HepG2 (cell line): ENCODE data around the gene CAPN12. TPM values are rescaled to one million over a fixed set of nuclear protein-coding genes. Genes with fewer than 3 reads are reported as not detected.
A peak's percentile ranks its signal among the peaks of the same experiment; 100 is the strongest.

Source experiments
- ATAC-seq: fragments of 200-7000 bp; cut with Tn5 transposase; 3 replicates; pipeline ENCODE4 v1.9.1; 2020; ENCODE audit warnings: mild to moderate bottlenecking, moderate library complexity
- BruUV-seq: library from RNA; stranded (reverse); fragments of 400-500 nt; replicated peaks from 2 replicates; lab custom pipeline; 2021; lab: Mats Ljungman, UMichigan
- CTCF ChIA-PET: fragments of 300-600 bp; formaldehyde crosslinking; extraction: SDS; loops from one replicate; lab custom pipeline; 2021; ENCODE audit warnings: low total read pairs, inconsistent platforms, low intra/inter-chr PET ratio; lab: Yijun Ruan, JAX
- POLR2A ChIA-PET: fragments of 350-600 bp; sonication (Branson Sonifier 250); formaldehyde crosslinking; loops from one replicate; lab custom pipeline; 2020; ENCODE audit warnings: antibody characterized with exemption, inconsistent platforms; lab: Yijun Ruan, JAX
- DNase-seq: peaks from one replicate; pipeline ENCODE4 v3.0.0-alpha.2; 2015; ENCODE audit warnings: low spot score
- FAIRE-seq: peaks from 3 replicates; lab custom pipeline; 2011; peaks lifted over from hg19 to GRCh38; lab: Jason Lieb, UNC
- H2AFZ ChIP-seq: one replicate; pipeline ENCODE4 v1.6.1; 2011; ENCODE audit warnings: low read length, inconsistent platforms
- H3K27ac ChIP-seq: fragments of 300-600 bp; 3 replicates; pipeline ENCODE4 v1.8.0; 2011; ENCODE audit warnings: mixed run types, mild to moderate bottlenecking, mixed read lengths, low read length, inconsistent platforms; ENCODE audit not compliant: insufficient read depth; ENCODE audit errors: extremely low read length
- H3K27me3 ChIP-seq, 2 experiments: fragments of 200-600 bp in 1 of 2; 2 replicates in 1 of 2; 3 replicates in 1 of 2; pipeline versions ENCODE4 v1.6.0 to v1.8.0; 2011; ENCODE audit warnings: low read length in 2 of 2, mild to moderate bottlenecking in 2 of 2, moderate library complexity in 2 of 2, inconsistent platforms in 1 of 2; ENCODE audit not compliant: insufficient read depth in 2 of 2, control insufficient read depth in 1 of 2
- H3K36me3 ChIP-seq, 2 experiments: fragments of 200-600 bp in 1 of 2; replicated peaks in 1 of 2; 2 replicates in 1 of 2; 3 replicates in 1 of 2; pipeline versions ENCODE4 v1.5.1 to v1.8.0; 2011; ENCODE audit warnings: low read length in 2 of 2, inconsistent platforms in 1 of 2; ENCODE audit not compliant: insufficient read depth in 2 of 2, control insufficient read depth in 1 of 2
- H3K4me1 ChIP-seq: 2 replicates; pipeline ENCODE4 v1.5.1; 2012; ENCODE audit warnings: low read length, inconsistent platforms; ENCODE audit not compliant: insufficient read depth
- H3K4me2 ChIP-seq: 2 replicates; pipeline ENCODE4 v1.6.0; 2011; ENCODE audit warnings: low read depth, low read length, inconsistent platforms
- H3K4me3 ChIP-seq, 3 experiments: fragments of 200-600 bp in 1 of 3; sonication (generic), shearing (Covaris generic) in 1 of 3; replicated peaks in 1 of 3; 2 replicates each; pipeline ENCODE4 v1.5.1; 2011 to 2016; ENCODE audit warnings: low read length in 3 of 3, inconsistent platforms in 2 of 3, low read depth in 2 of 3, mild to moderate bottlenecking in 2 of 3, control low read depth in 1 of 3, mixed read lengths in 1 of 3; ENCODE audit not compliant: insufficient read depth in 1 of 3
- H3K79me2 ChIP-seq: one replicate; pipeline ENCODE4 v1.6.1; 2011; ENCODE audit warnings: low read length, inconsistent platforms; ENCODE audit not compliant: insufficient read depth
- H3K9ac ChIP-seq: 2 replicates; pipeline ENCODE4 v1.6.0; 2011; ENCODE audit warnings: mild to moderate bottlenecking, low read depth, low read length, inconsistent platforms; ENCODE audit not compliant: insufficient read depth
- H3K9me3 ChIP-seq: 2 replicates; pipeline ENCODE4 v1.5.1; 2012; ENCODE audit warnings: mild to moderate bottlenecking, low read length
- H4K20me1 ChIP-seq: 2 replicates; pipeline ENCODE4 v1.6.0; 2011; ENCODE audit warnings: inconsistent platforms, mild to moderate bottlenecking, low read length, moderate library complexity; ENCODE audit not compliant: insufficient read depth
- AGO2 ChIP-seq: fragments of 200-400 bp; formaldehyde crosslinking; optimal IDR thresholded peaks from 2 replicates; pipeline ENCODE3; 2017; ENCODE audit warnings: mild to moderate bottlenecking, low read depth, low read length, moderate library complexity
- HNRNPL ChIP-seq: fragments of 200-400 bp; formaldehyde crosslinking; IDR thresholded peaks from 2 replicates; pipeline ENCODE4 v1.6.1; 2017; ENCODE audit warnings: mild to moderate bottlenecking, low read depth, low read length
- MATR3 ChIP-seq: sonication (generic); formaldehyde crosslinking; IDR thresholded peaks from 2 replicates; pipeline ENCODE4 v1.4.0; 2020; ENCODE audit warnings: missing genetic modification reagents
- POLR2A ChIP-seq, 2 experiments: IDR thresholded peaks; 2 replicates each; pipeline ENCODE4 v1.6.1; 2011; ENCODE audit warnings: low read depth in 2 of 2, low read length in 2 of 2, mild to moderate bottlenecking in 1 of 2, moderate library complexity in 1 of 2; ENCODE audit not compliant: insufficient read depth in 1 of 2
- RAD21 ChIP-seq: fragments of 450-650 bp; formaldehyde crosslinking; IDR thresholded peaks from 2 replicates; pipeline ENCODE4 v1.5.0; 2020; ENCODE audit warnings: mild to moderate bottlenecking
- RBM39 ChIP-seq: fragments of 200-400 bp; formaldehyde crosslinking; IDR thresholded peaks from one replicate; pipeline ENCODE4 v1.6.1; 2018; ENCODE audit warnings: antibody characterized with exemption, mild to moderate bottlenecking, low read depth, low read length; ENCODE audit not compliant: poor library complexity, severe bottlenecking
- ZBTB38 ChIP-seq: sonication (generic); formaldehyde crosslinking; IDR thresholded peaks from 2 replicates; pipeline ENCODE4 v1.5.1; 2020; ENCODE audit warnings: mild to moderate bottlenecking, missing genetic modification reagents
- ZNF557 ChIP-seq: sonication (generic); formaldehyde crosslinking; IDR thresholded peaks from 2 replicates; pipeline ENCODE4 v1.4.0; 2020; ENCODE audit warnings: missing genetic modification reagents
- ZNF691 ChIP-seq: sonication (generic); formaldehyde crosslinking; IDR thresholded peaks from 2 replicates; pipeline ENCODE4 v1.4.0; 2020; ENCODE audit warnings: missing genetic modification reagents, low read depth, mild to moderate bottlenecking, borderline replicate concordance
- whole genome bisulfite sequencing: methylation state at CpG from one replicate; pipeline ENCODE4 v1.1.6; 2017; ENCODE audit warnings: low lambda C conversion rate; 5-methylcytosine and 5-hydroxymethylcytosine counted together
- in situ Hi-C: cut with HindIII; loops from 2 replicates; pipeline ENCODE4 v1.10.0; 2017; ENCODE audit warnings: low pct_unique_long_range_greater_than_20kb; ENCODE audit not compliant: extremely low pct_ligation_motif_present
- intact Hi-C: fragments of 100-400 bp; cut with micrococcal nuclease; formaldehyde crosslinking; loops from one replicate; pipeline ENCODE4 v1.10.0; 2022; ENCODE audit not compliant: unreplicated experiment
- polyA plus RNA-seq, 8 experiments: library from polyadenylated mRNA; depleted of rRNA in 3 of 8; stranded (reverse) in 7 of 8; unstranded in 1 of 8; fragments of >200 nt; fragmentation: Illumina TruSeq in 4 of 8; extraction: Trizol in 4 of 8; gene quantifications; 2 replicates each; pipeline versions ENCODE4 v1.2.1 to v1.2.3, GENCODE V29; 2011 to 2016; ENCODE audit warnings: low read depth in 4 of 8, missing spikeins in 1 of 8, mixed read lengths in 1 of 8; ENCODE audit not compliant: insufficient read depth in 1 of 8
- total RNA-seq, 5 experiments: library from RNA; depleted of rRNA; stranded (reverse); fragments of >200 nt; fragmentation: Illumina TruSeq; extraction: Trizol; gene quantifications; 2 replicates each; pipeline ENCODE4 v1.2.3, GENCODE V29; 2016; ENCODE audit warnings: low read depth in 1 of 5
- TF ChIP-seq, protein P1 (sequence below): sonication (generic); formaldehyde crosslinking; IDR thresholded peaks from 2 replicates; pipeline ENCODE4 v1.4.0; 2020; ENCODE audit warnings: missing genetic modification reagents

Gene CAPN12
- total and polyA plus RNA-seq, 2 of the 13 experiments (the other 11 are each of a cell fraction or from before 2014, with no cell fraction given), result 1.6 to 13.6 TPM

GRCh38 chr19:38728752-38729541 is 15.3 kb downstream of the CAPN12 start:
- ChIA-PET POLR2A (no interaction called here), CTCF (interaction anchor here (1.0 kb wide), 1 partner anchor 190 kb away, joined by 3 read pairs; no protein-coding TSS in a partner anchor)
- H3K9ac ChIP-seq, result no peak overlapping the region
- WGBS, result 98% methylated on average over 18 of the region's 37 CpGs
- no peak overlapping the region for H3K27ac ChIP-seq
- no peaks in the 10 kb centered on the region for H3K9me3 ChIP-seq
- DNase-seq (no peak), FAIRE-seq (no peak), ATAC-seq (peak; percentile 1; the same call in 1 of the 3 replicates)
- no TSS peak for BruUV-seq
- in situ Hi-C loops, result loop anchor here (25.0 kb wide), 1 partner anchor 183 kb away; the partner anchor contains the start of gene CCER2
- no peaks in the 10 kb centered on the region for H3K27me3 ChIP-seq
- intact Hi-C loops, result no loop called here
- H3K4me3 ChIP-seq, result no peak overlapping the region
- H2AFZ ChIP-seq, result no peak overlapping the region
- no peak overlapping the region for H3K4me2 ChIP-seq
- H3K79me2 ChIP-seq, result no peaks in the 10 kb centered on the region
- H3K4me1 ChIP-seq, result peaks cover 7% of the 10 kb centered on the region
- peaks cover 23 to 53% of the 10 kb centered on the region in 2 experiments for H3K36me3 ChIP-seq
- TF ChIP-seq RAD21 (CRISPR knock-in tag) (no peak), ZNF557 (CRISPR knock-in tag) (no peak), AGO2 (peak; percentile 61), ZNF691 (CRISPR knock-in tag) (0 out of 2 replicates have a peak, but pooled peaks have one; percentile 5), HNRNPL (0 out of 2 replicates have a peak, but pooled peaks have one; percentile 19), RBM39 (peak; percentile 14), POLR2A (IDR thresholded peaks at IDR 0.05; ENCODE audit: insufficient read depth in 1 of 2, low read depth in 2 of 2, low read length in 2 of 2) (peak in 1 of 2 experiments; percentile 22; a peak in 1 of 4 replicates), ZBTB38 (CRISPR knock-in tag) (peak; percentile 92), MATR3 (CRISPR knock-in tag) (no peak)
- TF ChIP-seq, protein P1, sequence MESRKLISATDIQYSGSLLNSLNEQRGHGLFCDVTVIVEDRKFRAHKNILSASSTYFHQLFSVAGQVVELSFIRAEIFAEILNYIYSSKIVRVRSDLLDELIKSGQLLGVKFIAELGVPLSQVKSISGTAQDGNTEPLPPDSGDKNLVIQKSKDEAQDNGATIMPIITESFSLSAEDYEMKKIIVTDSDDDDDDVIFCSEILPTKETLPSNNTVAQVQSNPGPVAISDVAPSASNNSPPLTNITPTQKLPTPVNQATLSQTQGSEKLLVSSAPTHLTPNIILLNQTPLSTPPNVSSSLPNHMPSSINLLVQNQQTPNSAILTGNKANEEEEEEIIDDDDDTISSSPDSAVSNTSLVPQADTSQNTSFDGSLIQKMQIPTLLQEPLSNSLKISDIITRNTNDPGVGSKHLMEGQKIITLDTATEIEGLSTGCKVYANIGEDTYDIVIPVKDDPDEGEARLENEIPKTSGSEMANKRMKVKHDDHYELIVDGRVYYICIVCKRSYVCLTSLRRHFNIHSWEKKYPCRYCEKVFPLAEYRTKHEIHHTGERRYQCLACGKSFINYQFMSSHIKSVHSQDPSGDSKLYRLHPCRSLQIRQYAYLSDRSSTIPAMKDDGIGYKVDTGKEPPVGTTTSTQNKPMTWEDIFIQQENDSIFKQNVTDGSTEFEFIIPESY (CRISPR knock-in tag), result peak; percentile 50; the same call in 1 of the 2 replicates
- no peaks in the 10 kb centered on the region for H4K20me1 ChIP-seq
